ENCODE measurements around the gene BBX.

- TF ChIP-seq, protein P1, sequence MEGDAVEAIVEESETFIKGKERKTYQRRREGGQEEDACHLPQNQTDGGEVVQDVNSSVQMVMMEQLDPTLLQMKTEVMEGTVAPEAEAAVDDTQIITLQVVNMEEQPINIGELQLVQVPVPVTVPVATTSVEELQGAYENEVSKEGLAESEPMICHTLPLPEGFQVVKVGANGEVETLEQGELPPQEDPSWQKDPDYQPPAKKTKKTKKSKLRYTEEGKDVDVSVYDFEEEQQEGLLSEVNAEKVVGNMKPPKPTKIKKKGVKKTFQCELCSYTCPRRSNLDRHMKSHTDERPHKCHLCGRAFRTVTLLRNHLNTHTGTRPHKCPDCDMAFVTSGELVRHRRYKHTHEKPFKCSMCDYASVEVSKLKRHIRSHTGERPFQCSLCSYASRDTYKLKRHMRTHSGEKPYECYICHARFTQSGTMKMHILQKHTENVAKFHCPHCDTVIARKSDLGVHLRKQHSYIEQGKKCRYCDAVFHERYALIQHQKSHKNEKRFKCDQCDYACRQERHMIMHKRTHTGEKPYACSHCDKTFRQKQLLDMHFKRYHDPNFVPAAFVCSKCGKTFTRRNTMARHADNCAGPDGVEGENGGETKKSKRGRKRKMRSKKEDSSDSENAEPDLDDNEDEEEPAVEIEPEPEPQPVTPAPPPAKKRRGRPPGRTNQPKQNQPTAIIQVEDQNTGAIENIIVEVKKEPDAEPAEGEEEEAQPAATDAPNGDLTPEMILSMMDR (IDR thresholded peaks at IDR 0.05; ENCODE audit: borderline replicate concordance, extremely low read depth, low read length, poor library complexity, severe bottlenecking): no peak
- no peak for TF ChIP-seq EZH2 (IDR thresholded peaks at IDR 0.05; ENCODE audit: borderline replicate concordance, low read depth, low read length, severe bottlenecking)
Measured at GRCh38 chr3:107650788-107651187, 128.0 kb downstream of the BBX start.

All from DND-41 (cell line).